Aorta (tissue), 5 donors: ENCODE results near the gene SLC6A18. TPM values are rescaled to one million over a fixed set of nuclear protein-coding genes. Genes with fewer than 3 reads are reported as not detected.

Source experiments
- ATAC-seq: fragments of 200-7000 bp; cut with Tn5 transposase; one replicate; pipeline ENCODE4 v1.9.1; 2022; ENCODE audit warnings: moderate library complexity; ENCODE audit not compliant: low FRiP score
- DNase-seq, 2 donors: peaks; one replicate each; pipeline ENCODE4 v3.0.0-alpha.2; 2020
- H3K27ac ChIP-seq, 2 donors: one replicate each; pipeline ENCODE4 v1.5.1; 2013; ENCODE audit warnings: low read length in 2 of 2, mild to moderate bottlenecking in 2 of 2, moderate library complexity in 2 of 2, control low read depth in 1 of 2, inconsistent platforms in 1 of 2, low read depth in 1 of 2
- H3K27me3 ChIP-seq, 2 donors: one replicate each; pipeline ENCODE4 v1.6.1; 2013; ENCODE audit warnings: control low read depth in 1 of 2, low read length in 1 of 2, mild to moderate bottlenecking in 1 of 2, moderate library complexity in 1 of 2; ENCODE audit not compliant: insufficient read depth in 2 of 2, control insufficient read depth in 1 of 2
- H3K36me3 ChIP-seq, 2 donors: one replicate each; pipeline ENCODE4 v1.6.1; 2013; ENCODE audit warnings: control low read depth in 1 of 2, low read length in 1 of 2, mild to moderate bottlenecking in 1 of 2; ENCODE audit not compliant: insufficient read depth in 2 of 2, control insufficient read depth in 1 of 2
- H3K4me1 ChIP-seq, 2 donors: one replicate each; pipeline ENCODE4 v1.6.1; 2013; ENCODE audit warnings: low read length in 2 of 2, control low read depth in 1 of 2, mild to moderate bottlenecking in 1 of 2, moderate library complexity in 1 of 2; ENCODE audit not compliant: insufficient read depth in 2 of 2, control insufficient read depth in 1 of 2
- H3K4me3 ChIP-seq, 2 donors: one replicate each; pipeline ENCODE4 v1.5.1; 2013; ENCODE audit warnings: low read length in 2 of 2, control low read depth in 1 of 2, mild to moderate bottlenecking in 1 of 2
- H3K9me3 ChIP-seq: one replicate; pipeline ENCODE4 v1.6.1; 2013; ENCODE audit warnings: mild to moderate bottlenecking, low read length; ENCODE audit not compliant: control insufficient read depth
- WGBS, 2 donors: extraction: QIAGEN DNeasy Blood & Tissue Kit; methylation state at CpG; one replicate each; pipeline ENCODE4 v1.1.7; 2013; 5-methylcytosine and 5-hydroxymethylcytosine counted together
- intact Hi-C, 2 donors: fragments of 100-400 bp; cut with DNase I; formaldehyde crosslinking; loops; one replicate each; pipeline versions ENCODE4 v1.14.2 to v1.15.0; 2022
- polyA plus RNA-seq, 2 donors: library from polyadenylated mRNA; stranded (reverse); fragments of 200-250 nt; gene quantifications; one replicate each; pipeline ENCODE4 v1.2.3, GENCODE V29; 2013
- total RNA-seq, 2 donors: library from RNA; stranded (reverse); fragmentation: NEBNext Ultra II Directional; extraction: Animal tissue kit (Norgen Biotek cat#: 25700); gene quantifications; one replicate each; pipeline ENCODE4 v1.2.1, GENCODE V29; 2021
- donor health status: healthy with polysubstance abuse.
- donor health status: Bipolar disorder and iron deficiency.
- donor health status: DM: no; HTN: no; CAD: no.
- donor health status: DM: no; HTN: no; CAD: no.
- donor health status: DM: yes; HTN: yes; CAD: no.

Gene SLC6A18
- total and polyA plus RNA-seq, 4 donors = not detected

- WGBS, 2 donors = 81 to 82% methylated on average over 29 of the region's 29 CpGs
- ATAC-seq = no peak
- peaks cover 3% of the 10 kb centered on the region for H3K9me3 ChIP-seq
Measured at GRCh38 chr5:1240496-1241260, 15.5 kb downstream of the SLC6A18 start.

GRCh38 chr5:1241509-1242080 is 16.4 kb downstream of the SLC6A18 start:
- WGBS, 2 donors = 82 to 83% methylated on average over 22 of the region's 22 CpGs
- intact Hi-C loops = no loop called here
- Histone ChIP-seq H3K27me3 (no peaks in the 10 kb centered on the region), H3K27ac (no peak overlapping the region), H3K4me1 (no peaks in the 10 kb centered on the region), H3K4me3 (no peak overlapping the region), H3K9me3 (peaks cover under 1% of the 10 kb centered on the region), H3K36me3 (no peaks in the 10 kb centered on the region)
- ATAC-seq = no peak
- DNase-seq = no peak

More at GRCh38 chr5:1240496-1241260, 15.5 kb downstream of the SLC6A18 start:
- intact Hi-C loops = no loop called here
- no peak for DNase-seq
- no peak overlapping the region for H3K27ac ChIP-seq
- no peaks in the 10 kb centered on the region for H3K4me1 ChIP-seq
- no peak overlapping the region for H3K4me3 ChIP-seq
- no peaks in the 10 kb centered on the region for H3K27me3 ChIP-seq
- no peaks in the 10 kb centered on the region for H3K36me3 ChIP-seq

- Histone ChIP-seq H3K9me3 (no peaks in the 10 kb centered on the region), H3K4me1 (no peaks in the 10 kb centered on the region), H3K27me3 (no peaks in the 10 kb centered on the region), H3K36me3 (no peaks in the 10 kb centered on the region), H3K4me3 (no peak overlapping the region), H3K27ac (no peak overlapping the region)
- intact Hi-C loops = no loop called here
- no peak for ATAC-seq
- 68 to 73% methylated on average over 14 of the region's 14 CpGs for WGBS, 2 donors
- no peak for DNase-seq
Measured at GRCh38 chr5:1242733-1243486, 17.7 kb downstream of the SLC6A18 start.

GRCh38 chr5:1243487-1244130 is 18.4 kb downstream of the SLC6A18 start:
- Histone ChIP-seq H3K9me3 (no peaks in the 10 kb centered on the region), H3K4me1 (no peaks in the 10 kb centered on the region), H3K27me3 (no peaks in the 10 kb centered on the region), H3K36me3 (no peaks in the 10 kb centered on the region), H3K4me3 (no peak overlapping the region), H3K27ac (no peak overlapping the region)
- intact Hi-C loops = no loop called here
- DNase-seq = no peak
- 46 to 54% methylated on average over 33 of the region's 33 CpGs for WGBS, 2 donors
- ATAC-seq = no peak

GRCh38 chr5:1244255-1244654 is 19.1 kb downstream of the SLC6A18 start:
- whole genome bisulfite sequencing, 2 donors = 74% methylated on average over 21 of the region's 21 CpGs
- no peaks in the 10 kb centered on the region for H3K27me3 ChIP-seq

GRCh38 chr5:1244976-1245375 is 19.8 kb downstream of the SLC6A18 start:
- Histone ChIP-seq H3K36me3 (no peaks in the 10 kb centered on the region), H3K4me1 (no peaks in the 10 kb centered on the region), H3K27me3 (no peaks in the 10 kb centered on the region), H3K9me3 (no peaks in the 10 kb centered on the region), H3K27ac (no peak overlapping the region), H3K4me3 (no peak overlapping the region)
- ATAC-seq (no peak), DNase-seq (no peak)
- 58 to 69% methylated on average over 10 of the region's 10 CpGs for WGBS, 2 donors
- intact Hi-C loops = no loop called here

More at GRCh38 chr5:1244255-1244654, 19.1 kb downstream of the SLC6A18 start:
- no peaks in the 10 kb centered on the region for H3K4me1 ChIP-seq
- ATAC-seq = no peak
- H3K9me3 ChIP-seq = no peaks in the 10 kb centered on the region
- intact Hi-C loops = no loop called here
- no peak for DNase-seq
- H3K36me3 ChIP-seq = no peaks in the 10 kb centered on the region
- H3K4me3 ChIP-seq = no peak overlapping the region
- H3K27ac ChIP-seq = no peak overlapping the region

- Histone ChIP-seq H3K27ac (no peak overlapping the region), H3K27me3 (no peaks in the 10 kb centered on the region), H3K4me1 (no peaks in the 10 kb centered on the region), H3K36me3 (no peaks in the 10 kb centered on the region), H3K9me3 (no peaks in the 10 kb centered on the region), H3K4me3 (no peak overlapping the region)
- no peak for DNase-seq
- ATAC-seq = no peak
- intact Hi-C loops = no loop called here
- 27 to 30% methylated on average over 46 to 58 of the region's 58 CpGs for WGBS, 2 donors
Measured at GRCh38 chr5:1245905-1246576, 20.9 kb downstream of the SLC6A18 start.

GRCh38 chr5:1246711-1247431 is 21.7 kb downstream of the SLC6A18 start:
- ATAC-seq (no peak), DNase-seq (no peak)
- Histone ChIP-seq H3K27ac (no peak overlapping the region), H3K4me3 (no peak overlapping the region), H3K27me3 (no peaks in the 10 kb centered on the region), H3K9me3 (no peaks in the 10 kb centered on the region), H3K36me3 (no peaks in the 10 kb centered on the region), H3K4me1 (no peaks in the 10 kb centered on the region)
- WGBS, 2 donors = 21 to 26% methylated on average over 37 to 43 of the region's 43 CpGs
- intact Hi-C loops = no loop called here
